HUES48 (cell line): Measurements from ENCODE around the gene ERN1.
"Not testable (repeated sequence)": the region's sequence is repeated elsewhere in the genome, so short reads cannot be mapped to it uniquely, and the experiment has no call there.

Experiments used
- H3K27ac ChIP-seq: one replicate; pipeline ENCODE4 v1.7.0; 2013; ENCODE audit warnings: low read depth, low read length, inconsistent platforms
- H3K27me3 ChIP-seq: 2 replicates; pipeline ENCODE4 v1.6.1; 2013; ENCODE audit warnings: mild to moderate bottlenecking, low read length; ENCODE audit not compliant: control insufficient read depth, insufficient read depth
- H3K36me3 ChIP-seq: 2 replicates; pipeline ENCODE4 v1.6.1; 2013; ENCODE audit warnings: low read length; ENCODE audit not compliant: control insufficient read depth, insufficient read depth
- H3K4me1 ChIP-seq: 2 replicates; pipeline ENCODE4 v1.6.1; 2013; ENCODE audit warnings: mild to moderate bottlenecking, low read length; ENCODE audit not compliant: control insufficient read depth, insufficient read depth
- H3K4me3 ChIP-seq: 2 replicates; pipeline ENCODE4 v1.5.1; 2013; ENCODE audit warnings: mild to moderate bottlenecking, low read depth, low read length
- H3K9ac ChIP-seq: 2 replicates; pipeline ENCODE4 v1.6.1; 2013; ENCODE audit warnings: mild to moderate bottlenecking, low read depth, low read length, moderate library complexity
- H3K9me3 ChIP-seq: 2 replicates; pipeline ENCODE4 v1.6.1; 2013; ENCODE audit warnings: low read length; ENCODE audit not compliant: control insufficient read depth, insufficient read depth

The ERN1 gene

GRCh38 chr17:64129765-64130558 is at the start of gene ERN1:
TSS of gene ERN1 (minus strand) at chr17:64130144. CDS start at chr17:64130029, 115 bp downstream.
- H3K9ac ChIP-seq = peak within 1 kb of the TSS; percentile 59
- H3K36me3 ChIP-seq = no peaks in the 10 kb centered on the region
- H3K27me3 ChIP-seq = peaks cover 29% of the 10 kb centered on the region
- peak within 1 kb of the TSS; percentile 72 for H3K4me3 ChIP-seq
- no peaks in the 10 kb centered on the region for H3K9me3 ChIP-seq
- H3K4me1 ChIP-seq = peaks cover 5% of the 10 kb centered on the region
- H3K27ac ChIP-seq = peak within 1 kb of the TSS; percentile 57

DNA sequence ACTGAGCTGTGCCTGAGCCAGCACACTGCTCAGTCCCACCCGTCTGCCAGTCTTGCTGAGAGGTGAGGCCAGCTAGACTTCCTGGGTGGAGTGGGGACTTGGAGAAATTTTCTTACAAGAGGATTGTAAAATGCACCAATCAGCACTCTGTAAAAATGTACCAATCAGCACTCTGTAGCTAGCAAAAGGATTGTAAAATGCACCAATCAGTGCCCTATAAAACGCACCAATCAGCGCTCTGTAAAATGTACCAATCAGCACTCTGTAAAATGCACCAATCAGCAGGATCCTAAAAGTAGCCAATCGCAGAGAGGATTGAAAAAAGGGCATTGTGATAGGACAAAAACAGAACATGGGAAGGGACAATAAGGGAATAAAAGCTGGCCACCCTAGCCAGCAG is 49.1 kb upstream of the ERN1 start:
- H3K9me3 ChIP-seq, H3K9ac ChIP-seq, H3K4me1 ChIP-seq, H3K27me3 ChIP-seq, H3K27ac ChIP-seq, H3K36me3 ChIP-seq, H3K4me3 ChIP-seq: not testable (repeated sequence)

DNA sequence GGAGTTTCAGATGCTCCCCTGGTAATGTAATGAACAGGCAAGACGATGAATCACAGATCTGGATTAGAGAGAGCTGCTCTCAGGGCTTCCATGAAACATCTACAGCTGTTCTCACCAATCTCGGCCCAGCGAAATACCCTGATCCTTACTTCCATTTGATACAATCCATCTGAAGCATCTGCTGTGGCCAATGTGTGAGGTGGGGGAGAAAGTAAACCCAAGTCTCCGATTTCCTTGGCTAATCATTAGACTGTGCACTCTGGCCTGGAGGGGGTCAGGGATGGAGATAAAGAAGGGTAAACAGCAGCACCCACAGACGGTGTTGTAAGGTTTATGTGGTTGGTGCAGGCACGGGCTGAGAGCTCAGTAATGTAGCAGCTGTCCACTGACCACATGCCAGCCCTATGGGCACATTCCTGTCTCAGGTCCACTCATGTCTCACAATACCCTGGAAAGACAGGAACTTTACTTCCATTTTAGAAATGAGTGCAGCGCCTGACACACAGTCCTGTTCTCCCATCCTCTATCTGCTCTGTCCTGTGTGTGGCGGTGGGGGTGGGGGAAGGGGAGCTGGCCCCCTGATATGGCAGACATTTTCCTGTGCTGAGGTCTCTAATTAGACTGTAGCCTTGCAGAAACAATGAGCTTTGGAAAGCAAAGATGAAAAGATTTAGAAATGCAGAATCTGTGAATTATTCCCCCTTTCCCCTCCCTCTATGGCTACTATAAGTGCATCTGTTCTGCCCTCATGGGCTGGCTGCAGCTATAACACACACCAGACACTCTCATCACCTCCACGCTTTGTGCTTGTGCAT is 48.3 kb upstream of the ERN1 start:
- Histone ChIP-seq H3K4me3 (no peak overlapping the region), H3K27ac (no peak overlapping the region), H3K36me3 (peaks cover 7% of the 10 kb centered on the region; the same call in 1 of the 2 replicates), H3K9ac (no peak overlapping the region), H3K4me1 (no peaks in the 10 kb centered on the region), H3K27me3 (no peaks in the 10 kb centered on the region), H3K9me3 (no peaks in the 10 kb centered on the region)

DNA sequence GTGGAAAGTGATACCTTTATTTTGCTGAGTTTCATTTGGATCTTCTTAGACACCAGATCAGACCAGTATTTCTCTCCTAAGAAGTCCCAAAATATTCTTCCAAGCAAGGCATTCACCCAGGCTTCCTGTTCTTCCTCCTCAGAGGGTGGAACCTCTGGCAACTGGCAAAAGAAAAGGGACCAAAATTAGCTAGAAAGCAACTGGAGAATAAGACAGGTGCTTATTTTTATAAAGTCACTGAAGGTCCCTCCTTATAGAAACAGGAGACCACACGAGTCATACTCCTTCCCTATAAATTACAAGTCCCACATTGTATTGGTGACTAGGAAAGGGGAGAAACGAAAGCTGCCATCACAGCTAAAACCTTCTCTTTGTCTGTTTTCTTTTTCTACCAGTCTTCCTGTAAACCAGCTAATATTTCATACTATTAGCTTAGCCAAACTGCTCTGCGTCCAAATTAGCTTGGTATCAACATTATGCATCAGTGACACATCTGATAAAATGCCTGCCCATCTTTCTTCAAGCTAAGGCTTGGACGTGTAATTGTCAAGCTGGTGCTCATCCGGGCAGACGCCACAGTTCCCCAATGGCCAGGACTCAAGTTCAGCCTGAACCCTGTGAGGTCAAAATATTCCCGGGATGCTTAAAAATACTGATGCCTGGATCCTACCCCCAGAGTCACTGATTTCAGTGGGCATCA is 47.5 kb upstream of the ERN1 start:
- Histone ChIP-seq H3K36me3 (peaks cover 7% of the 10 kb centered on the region; the same call in 1 of the 2 replicates), H3K9ac (no peak overlapping the region), H3K27ac (no peak overlapping the region), H3K4me3 (no peak overlapping the region), H3K4me1 (no peaks in the 10 kb centered on the region), H3K27me3 (no peaks in the 10 kb centered on the region), H3K9me3 (no peaks in the 10 kb centered on the region)

DNA sequence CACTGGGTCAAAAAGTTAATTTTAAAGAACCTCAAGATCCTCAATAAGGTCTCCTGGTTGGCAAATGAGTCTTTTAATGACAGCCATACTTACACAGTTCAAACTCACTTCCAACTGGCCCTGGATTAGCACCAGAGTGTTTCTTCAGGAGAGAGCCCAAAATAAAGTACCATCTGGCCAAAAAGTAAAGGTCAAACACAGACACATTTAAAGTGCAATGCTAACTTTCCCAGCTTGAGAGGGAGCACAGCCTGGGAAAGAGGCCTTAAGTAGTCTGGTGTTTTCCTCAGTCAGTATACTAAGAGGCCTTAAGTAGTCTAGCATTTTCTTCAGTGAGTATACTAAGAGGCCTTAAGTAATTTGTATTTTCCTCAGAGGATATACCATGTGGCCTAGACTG is 46.6 kb upstream of the ERN1 start:
- Histone ChIP-seq H3K27me3 (no peaks in the 10 kb centered on the region), H3K9ac (no peak overlapping the region), H3K4me1 (no peaks in the 10 kb centered on the region), H3K4me3 (no peak overlapping the region), H3K9me3 (no peaks in the 10 kb centered on the region), H3K36me3 (peaks cover 7% of the 10 kb centered on the region; the same call in 1 of the 2 replicates), H3K27ac (no peak overlapping the region)

- H3K36me3 ChIP-seq = peaks cover 7% of the 10 kb centered on the region; the same call in 1 of the 2 replicates
- no peaks in the 10 kb centered on the region for H3K9me3 ChIP-seq
- no peak overlapping the region for H3K27ac ChIP-seq
- H3K9ac ChIP-seq = no peak overlapping the region
- H3K27me3 ChIP-seq = no peaks in the 10 kb centered on the region
- no peaks in the 10 kb centered on the region for H3K4me1 ChIP-seq
- H3K4me3 ChIP-seq = no peak overlapping the region
Observed at GRCh38 chr17:64174686-64175456, 44.9 kb upstream of the ERN1 start.

GRCh38 chr17:64173646-64174045 is 43.7 kb upstream of the ERN1 start:
- no peak overlapping the region for H3K27ac ChIP-seq
- no peak overlapping the region for H3K4me3 ChIP-seq
- H3K27me3 ChIP-seq = no peaks in the 10 kb centered on the region
- no peaks in the 10 kb centered on the region for H3K4me1 ChIP-seq
- H3K36me3 ChIP-seq = peaks cover 7% of the 10 kb centered on the region; the same call in 1 of the 2 replicates
- no peak overlapping the region for H3K9ac ChIP-seq
- H3K9me3 ChIP-seq = no peaks in the 10 kb centered on the region

- Histone ChIP-seq H3K36me3 (peaks cover 7% of the 10 kb centered on the region; the same call in 1 of the 2 replicates), H3K9ac (no peak overlapping the region), H3K9me3 (no peaks in the 10 kb centered on the region), H3K4me3 (no peak overlapping the region), H3K4me1 (no peaks in the 10 kb centered on the region), H3K27ac (no peak overlapping the region), H3K27me3 (no peaks in the 10 kb centered on the region)
Observed at GRCh38 chr17:64172510-64172909, 42.6 kb upstream of the ERN1 start.

DNA sequence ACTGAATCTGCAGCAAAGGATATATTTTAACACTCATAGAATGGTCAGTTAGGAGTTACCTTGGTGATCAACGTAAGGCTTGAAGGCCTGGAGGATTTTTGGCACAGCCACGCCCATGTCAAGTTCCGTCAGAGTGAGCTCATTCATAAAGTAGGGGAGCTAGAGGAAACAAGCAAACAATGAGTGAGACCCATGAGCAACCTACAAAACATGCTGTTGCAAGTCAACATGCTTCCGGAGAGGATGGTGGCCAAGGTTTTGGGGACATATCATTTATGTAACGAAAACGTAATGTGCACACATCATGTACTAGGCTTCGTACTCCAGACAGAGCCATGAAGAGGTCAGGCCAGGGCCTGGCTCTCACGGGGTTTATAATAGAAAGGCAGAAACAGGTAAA is 41.1 kb upstream of the ERN1 start:
- Histone ChIP-seq H3K27ac (no peak overlapping the region), H3K4me3 (no peak overlapping the region), H3K27me3 (no peaks in the 10 kb centered on the region), H3K4me1 (no peaks in the 10 kb centered on the region), H3K36me3 (no peaks in the 10 kb centered on the region; the same call in 1 of the 2 replicates), H3K9ac (no peak overlapping the region), H3K9me3 (no peaks in the 10 kb centered on the region)

DNA sequence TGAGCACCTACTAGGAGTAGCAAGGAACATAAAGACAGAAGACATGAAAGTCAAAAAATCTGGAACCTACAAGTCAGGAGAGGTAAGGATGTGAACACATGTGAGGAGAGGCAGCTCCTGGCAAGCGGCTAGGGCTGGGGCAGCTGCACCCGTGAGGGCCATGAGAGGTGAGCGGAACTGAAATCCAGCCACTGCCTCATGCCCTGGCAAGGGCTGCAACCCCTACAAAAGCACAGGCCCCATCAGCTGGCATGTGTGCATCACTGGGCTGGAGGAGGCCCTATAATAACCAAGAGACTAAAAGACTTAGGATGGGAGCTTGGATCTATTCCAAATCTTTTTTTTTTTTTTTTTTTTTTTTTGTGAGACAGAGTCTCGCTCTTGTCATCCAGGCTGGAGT is 40.3 kb upstream of the ERN1 start:
- Histone ChIP-seq H3K9ac (no peak overlapping the region), H3K27ac (no peak overlapping the region), H3K9me3 (no peaks in the 10 kb centered on the region), H3K27me3 (no peaks in the 10 kb centered on the region), H3K36me3 (no peaks in the 10 kb centered on the region; the same call in 1 of the 2 replicates), H3K4me3 (no peak overlapping the region), H3K4me1 (no peaks in the 10 kb centered on the region)
